ENCODE data around the gene IQGAP3. TPM values are rescaled to one million over a fixed set of nuclear protein-coding genes. Genes with fewer than 3 reads are reported as not detected.
A peak's percentile ranks its signal among the peaks of the same experiment; 100 is the strongest.
"Not testable (repeated sequence)": the region's sequence is repeated elsewhere in the genome, so short reads cannot be mapped to it uniquely, and the experiment has no call there.

Gene IQGAP3
- total and polyA plus RNA-seq, 7 experiments from 2014 or later: 0.24 to 14.4 TPM; not detected in 5

- H3K9me3 ChIP-seq (ENCODE audit: control insufficient read depth in 2 of 3, low read length in 3 of 3); H3K27me3 ChIP-seq (ENCODE audit: control insufficient read depth in 2 of 2, insufficient read depth in 2 of 2, low read length in 2 of 2); POLR2A ChIA-PET; H3K36me3 Mint-ChIP-seq; H3K4me1 ChIP-seq (ENCODE audit: control insufficient read depth in 2 of 2, insufficient read depth in 2 of 2, low read length in 2 of 2); H3K4me3 Mint-ChIP-seq; DNase-seq; H3K36me3 ChIP-seq (ENCODE audit: control insufficient read depth in 2 of 3, insufficient read depth in 3 of 3, low read length in 3 of 3); H3K27ac ChIP-seq (ENCODE audit: low read depth, low read length); H3K4me3 ChIP-seq (ENCODE audit: low read length); H3K27ac Mint-ChIP-seq; ATAC-seq; H3K9me3 Mint-ChIP-seq; intact Hi-C loops (cut with micrococcal nuclease): not testable (repeated sequence)
- Mint-ChIP-seq H3K27me3 (peaks cover 0 to 41% (median 14%) of the 10 kb centered on the region in 5 donors), H3K4me1 (peaks cover 0 to 12% (median 6%) of the 10 kb centered on the region in 7 donors)
- CTCF ChIA-PET: interaction anchor here (1.2 kb wide), 1 partner anchor 224 kb away, joined by 3 read pairs; no protein-coding TSS in a partner anchor
Measured at GRCh38 chr1:156610072-156610471, 37.7 kb upstream of the IQGAP3 start.

- no peaks in the 10 kb centered on the region for H3K9me3 ChIP-seq (ENCODE audit: control insufficient read depth in 2 of 3, low read length in 3 of 3)
- H3K27ac ChIP-seq (ENCODE audit: low read depth, low read length): no peak overlapping the region
- peak in 8 of 9 donors; percentile 34 to 66 (median 55) for DNase-seq
- Mint-ChIP-seq H3K27ac (no peak overlapping the region), H3K36me3 (no peaks in the 10 kb centered on the region), H3K4me3 (no peak overlapping the region), H3K4me1 (peaks cover 0 to 12% (median 6%) of the 10 kb centered on the region in 7 donors), H3K27me3 (peaks cover 0 to 30% (median 14%) of the 10 kb centered on the region in 5 donors), H3K9me3 (no peaks in the 10 kb centered on the region)
- intact Hi-C loops (cut with micrococcal nuclease): loop anchor here (1.0 to 5.0 kb wide), 7 partner anchors 8 to 224 kb away; partner anchors contain the start of genes GPATCH4 (in 1 of the 2) and IQGAP3 (in 1 of the 2)
- H3K36me3 ChIP-seq (ENCODE audit: control insufficient read depth in 2 of 3, insufficient read depth in 3 of 3, low read length in 3 of 3): no peaks in the 10 kb centered on the region
- H3K4me3 ChIP-seq (ENCODE audit: low read length): no peak overlapping the region
- ChIA-PET POLR2A (interaction anchor here (0.5 to 1.7 kb wide), 6 partner anchors 17 to 168 kb away, joined by 3 to 5 read pairs (median 4); partner anchors contain the start of gene NAXE), CTCF (interaction anchor here (0.7 to 1.8 kb wide), 19 partner anchors 8 to 225 kb away, joined by 3 to 26 read pairs (median 4); partner anchors contain the start of gene NAXE)
- peak; percentile 82 for ATAC-seq
- H3K4me1 ChIP-seq (ENCODE audit: control insufficient read depth in 2 of 2, insufficient read depth in 2 of 2, low read length in 2 of 2): peaks cover 0 to 4% of the 10 kb centered on the region in 2 donors
- no peaks in the 10 kb centered on the region for H3K27me3 ChIP-seq (ENCODE audit: control insufficient read depth in 2 of 2, insufficient read depth in 2 of 2, low read length in 2 of 2)
Measured at GRCh38 chr1:156608981-156609380, 36.6 kb upstream of the IQGAP3 start.

GRCh38 chr1:156608036-156608674, 35.8 kb upstream of the IQGAP3 start:
- peak; percentile 97 for ATAC-seq
- Histone ChIP-seq H3K4me1 (ENCODE audit: control insufficient read depth in 2 of 2, insufficient read depth in 2 of 2, low read length in 2 of 2) (peaks cover 0 to 4% of the 10 kb centered on the region in 2 donors), H3K27me3 (ENCODE audit: control insufficient read depth in 2 of 2, insufficient read depth in 2 of 2, low read length in 2 of 2) (no peaks in the 10 kb centered on the region), H3K4me3 (ENCODE audit: low read length) (no peak overlapping the region), H3K27ac (ENCODE audit: low read depth, low read length) (no peak overlapping the region), H3K9me3 (ENCODE audit: control insufficient read depth in 2 of 3, low read length in 3 of 3) (no peaks in the 10 kb centered on the region), H3K36me3 (ENCODE audit: control insufficient read depth in 2 of 3, insufficient read depth in 3 of 3, low read length in 3 of 3) (no peaks in the 10 kb centered on the region)
- POLR2A ChIA-PET: interaction anchor here (0.5 to 1.7 kb wide), 7 partner anchors 16 to 158 kb away, joined by 3 to 5 read pairs (median 3); partner anchors contain the start of gene NAXE
- CTCF ChIA-PET: interaction anchor here (0.6 to 1.8 kb wide), 24 partner anchors 9 to 224 kb away, joined by 3 to 26 read pairs (median 4); partner anchors contain the start of gene NAXE
- Mint-ChIP-seq H3K9me3 (no peaks in the 10 kb centered on the region), H3K4me3 (no peak overlapping the region), H3K4me1 (peaks cover 0 to 12% (median 6%) of the 10 kb centered on the region in 7 donors), H3K36me3 (no peaks in the 10 kb centered on the region), H3K27ac (no peak overlapping the region), H3K27me3 (peaks cover 0 to 27% (median 14%) of the 10 kb centered on the region in 5 donors)
- intact Hi-C loops (cut with micrococcal nuclease): loop anchor here (1.0 to 5.0 kb wide), 6 partner anchors 24 to 223 kb away; partner anchors contain the start of gene IQGAP3 (in 1 of the 2)
- peak in 7 of 9 donors; percentile 55 to 79 (median 72) for DNase-seq

- ATAC-seq; H3K9me3 Mint-ChIP-seq; H3K27ac Mint-ChIP-seq; H3K9me3 ChIP-seq (ENCODE audit: control insufficient read depth in 2 of 3, low read length in 3 of 3); H3K36me3 Mint-ChIP-seq; H3K4me3 Mint-ChIP-seq; CTCF ChIA-PET; H3K27ac ChIP-seq (ENCODE audit: low read depth, low read length); POLR2A ChIA-PET; DNase-seq; H3K27me3 ChIP-seq (ENCODE audit: control insufficient read depth in 2 of 2, insufficient read depth in 2 of 2, low read length in 2 of 2); H3K4me3 ChIP-seq (ENCODE audit: low read length); H3K36me3 ChIP-seq (ENCODE audit: control insufficient read depth in 2 of 3, insufficient read depth in 3 of 3, low read length in 3 of 3); H3K4me1 ChIP-seq (ENCODE audit: control insufficient read depth in 2 of 2, insufficient read depth in 2 of 2, low read length in 2 of 2): not testable (repeated sequence)
- intact Hi-C loops (cut with micrococcal nuclease): loop anchor here in 1 of 2 donors (5.0 kb wide), 1 partner anchor 35 kb away; the partner anchor contains the start of gene IQGAP3
- Mint-ChIP-seq H3K27me3 (peaks cover 0 to 21% (median 9%) of the 10 kb centered on the region in 5 donors), H3K4me1 (peaks cover 4 to 20% (median 13%) of the 10 kb centered on the region in 7 donors)
Measured at GRCh38 chr1:156607344-156607743, 35.0 kb upstream of the IQGAP3 start.

- ChIA-PET POLR2A (interaction anchor here (0.7 to 7.5 kb wide), 3 partner anchors 10 to 217 kb away, joined by 3 to 58 read pairs (median 8); partner anchors contain the start of genes MEF2D and NAXE), CTCF (interaction anchor here (0.6 to 1.1 kb wide), 4 partner anchors 21 to 1859 kb away, joined by 3 to 4 read pairs (median 3); no protein-coding TSS in a partner anchor)
- Mint-ChIP-seq H3K27ac (peak overlapping the region in 5 of 9 donors; percentile 30 to 93 (median 81)), H3K27me3 (peaks cover 0 to 3% (median 0%) of the 10 kb centered on the region in 5 donors), H3K4me3 (peak overlapping the region; percentile 31 to 93 (median 75)), H3K9me3 (no peaks in the 10 kb centered on the region), H3K4me1 (peaks cover 23 to 41% (median 36%) of the 10 kb centered on the region in 7 donors), H3K36me3 (peaks cover 0 to 6% (median 3%) of the 10 kb centered on the region in 5 donors)
- Histone ChIP-seq H3K36me3 (ENCODE audit: control insufficient read depth in 2 of 3, insufficient read depth in 3 of 3, low read length in 3 of 3) (peaks cover 0 to 16% (median 0%) of the 10 kb centered on the region in 3 experiments), H3K27me3 (ENCODE audit: control insufficient read depth in 2 of 2, insufficient read depth in 2 of 2, low read length in 2 of 2) (no peaks in the 10 kb centered on the region), H3K4me1 (ENCODE audit: control insufficient read depth in 2 of 2, insufficient read depth in 2 of 2, low read length in 2 of 2) (peaks cover 9 to 19% of the 10 kb centered on the region in 2 donors), H3K9me3 (ENCODE audit: control insufficient read depth in 2 of 3, low read length in 3 of 3) (no peaks in the 10 kb centered on the region), H3K27ac (ENCODE audit: low read depth, low read length) (no peak overlapping the region), H3K4me3 (ENCODE audit: low read length) (no peak overlapping the region)
- no peak for DNase-seq
- ATAC-seq: no peak
- intact Hi-C loops (cut with micrococcal nuclease): no loop called here
Measured at GRCh38 chr1:156602557-156602993, 30.2 kb upstream of the IQGAP3 start.

GRCh38 chr1:156601892-156602291, 29.5 kb upstream of the IQGAP3 start:
- H3K4me1 ChIP-seq (ENCODE audit: control insufficient read depth in 2 of 2, insufficient read depth in 2 of 2, low read length in 2 of 2): peaks cover 9 to 19% of the 10 kb centered on the region in 2 donors
- DNase-seq (no peak), ATAC-seq (no peak)

More at GRCh38 chr1:156601892-156602291, 29.5 kb upstream of the IQGAP3 start:
- Histone ChIP-seq H3K27me3 (ENCODE audit: control insufficient read depth in 2 of 2, insufficient read depth in 2 of 2, low read length in 2 of 2) (no peaks in the 10 kb centered on the region), H3K9me3 (ENCODE audit: control insufficient read depth in 2 of 3, low read length in 3 of 3) (no peaks in the 10 kb centered on the region), H3K27ac (ENCODE audit: low read depth, low read length) (peak overlapping the region; percentile 86), H3K36me3 (ENCODE audit: control insufficient read depth in 2 of 3, insufficient read depth in 3 of 3, low read length in 3 of 3) (peaks cover 0 to 22% (median 0%) of the 10 kb centered on the region in 3 experiments), H3K4me3 (ENCODE audit: low read length) (peak overlapping the region; percentile 68)
- POLR2A ChIA-PET: interaction anchor here (1.0 to 7.5 kb wide), 6 partner anchors 9 to 144 kb away, joined by 3 to 58 read pairs (median 6); partner anchors contain the start of genes MRPL24 and NAXE
- Mint-ChIP-seq H3K4me3 (peak overlapping the region; percentile 90 to 100 (median 93)), H3K36me3 (peaks cover 0 to 11% (median 5%) of the 10 kb centered on the region in 5 donors), H3K27ac (peak overlapping the region; percentile 92 to 99 (median 94)), H3K27me3 (peaks cover 0 to 3% (median 0%) of the 10 kb centered on the region in 5 donors), H3K4me1 (peaks cover 24 to 41% (median 36%) of the 10 kb centered on the region in 7 donors), H3K9me3 (no peaks in the 10 kb centered on the region)
- intact Hi-C loops (cut with micrococcal nuclease): loop anchor here (1.0 to 2.0 kb wide), 9 partner anchors 7 to 264 kb away; partner anchors contain the start of genes NAXE (in 2 of the 2), CCT3 (in 1 of the 2), MEF2D (in 1 of the 2) and TSACC (in 1 of the 2)
- CTCF ChIA-PET: interaction anchor here (0.6 to 0.8 kb wide), 5 partner anchors 15 to 1858 kb away, joined by 3 to 6 read pairs (median 4); no protein-coding TSS in a partner anchor
